ENCODE measurements around the gene GALK1. TPM values are rescaled to one million over a fixed set of nuclear protein-coding genes. Genes with fewer than 3 reads are reported as not detected.
"Not testable (repeated sequence)": the region's sequence is repeated elsewhere in the genome, so short reads cannot be mapped to it uniquely, and the experiment has no call there.

Gene GALK1
- polyA plus RNA-seq, 1 donor (not counting 4 experiments of a cell fraction or from before 2014, with no cell fraction given): 1.3 TPM

GRCh38 chr17:75778861-75779249, 13.9 kb upstream of the GALK1 start:
- Histone ChIP-seq H3K9me3 (ENCODE audit: control insufficient read depth, low read depth, low read length) (no peaks in the 10 kb centered on the region), H3K27me3 (ENCODE audit: control insufficient read depth, extremely low read depth, insufficient read depth, low read length) (no peaks in the 10 kb centered on the region), H3K4me3 (ENCODE audit: control insufficient read depth in 2 of 3, extremely low read depth in 1 of 3, insufficient read depth in 2 of 3, low read depth in 1 of 3, low read length in 3 of 3) (peak overlapping the region; percentile 80 to 82 (median 81)), H3K79me2 (ENCODE audit: control insufficient read depth, insufficient read depth, low read length) (peaks cover 11% of the 10 kb centered on the region), H3K4me2 (ENCODE audit: control insufficient read depth, extremely low read depth, insufficient read depth, low read depth, low read length) (peak overlapping the region; percentile 83), H3K4me1 (ENCODE audit: control insufficient read depth, extremely low read depth, insufficient read depth, low read length) (peaks cover 24% of the 10 kb centered on the region), H3K9me1 (ENCODE audit: control insufficient read depth, extremely low read depth, insufficient read depth, low read length) (no peaks in the 10 kb centered on the region), H2AFZ (ENCODE audit: control insufficient read depth, low read length) (no peak overlapping the region), H3K36me3 (ENCODE audit: control insufficient read depth in 2 of 2, extremely low read depth in 1 of 2, insufficient read depth in 2 of 2, low read length in 2 of 2) (peaks cover 4 to 13% of the 10 kb centered on the region in 2 experiments), H3K27ac (ENCODE audit: control insufficient read depth, insufficient read depth, low read length) (peak overlapping the region; percentile 94), H4K20me1 (ENCODE audit: control insufficient read depth, extremely low read depth, insufficient read depth, low read length) (peaks cover 24% of the 10 kb centered on the region), H3K9ac (ENCODE audit: control insufficient read depth, extremely low read depth, insufficient read depth, low read length) (peak overlapping the region; percentile 94)
- dilution Hi-C loops (cut with MboI; ENCODE audit: extremely low pct_ligation_motif_present, low sequenced_read_pairs): no loop called here
- FAIRE-seq (no peak), DNase-seq (ENCODE audit: low read depth, low spot score) (no peak)
- TF ChIP-seq CTCF (optimal IDR thresholded peaks at IDR 0.05 in 1 of 3, IDR thresholded peaks at IDR 0.05 in 1 of 3, conservative IDR thresholded peaks at IDR 0.05 in 1 of 3; ENCODE audit: extremely low read depth in 1 of 3, insufficient read depth in 2 of 3, low read length in 3 of 3): peak; percentile 51 to 76 (median 62)
- no peak for TF ChIP-seq EZH2 (IDR thresholded peaks at IDR 0.05; ENCODE audit: low read length)

GRCh38 chr17:75778066-75778860, 13.3 kb upstream of the GALK1 start:
- peaks cover 19% of the 10 kb centered on the region for H3K4me1 ChIP-seq (ENCODE audit: control insufficient read depth, extremely low read depth, insufficient read depth, low read length)
- dilution Hi-C loops (cut with MboI; ENCODE audit: extremely low pct_ligation_motif_present, low sequenced_read_pairs): not testable (repeated sequence)

More at GRCh38 chr17:75778066-75778860, 13.3 kb upstream of the GALK1 start:
- H3K36me3 ChIP-seq (ENCODE audit: control insufficient read depth in 2 of 2, extremely low read depth in 1 of 2, insufficient read depth in 2 of 2, low read length in 2 of 2): peaks cover 4 to 13% of the 10 kb centered on the region in 2 experiments
- peaks cover 24% of the 10 kb centered on the region for H4K20me1 ChIP-seq (ENCODE audit: control insufficient read depth, extremely low read depth, insufficient read depth, low read length)
- not testable (repeated sequence) for DNase-seq (ENCODE audit: low read depth, low spot score); H3K9me1 ChIP-seq (ENCODE audit: control insufficient read depth, extremely low read depth, insufficient read depth, low read length); FAIRE-seq; H3K27me3 ChIP-seq (ENCODE audit: control insufficient read depth, extremely low read depth, insufficient read depth, low read length); H3K9me3 ChIP-seq (ENCODE audit: control insufficient read depth, low read depth, low read length); H2AFZ ChIP-seq (ENCODE audit: control insufficient read depth, low read length)
- peak overlapping the region; percentile 94 for H3K9ac ChIP-seq (ENCODE audit: control insufficient read depth, extremely low read depth, insufficient read depth, low read length)
- peaks cover 11% of the 10 kb centered on the region for H3K79me2 ChIP-seq (ENCODE audit: control insufficient read depth, insufficient read depth, low read length)
- H3K27ac ChIP-seq (ENCODE audit: control insufficient read depth, insufficient read depth, low read length): peak overlapping the region; percentile 94
- peak overlapping the region; percentile 83 for H3K4me2 ChIP-seq (ENCODE audit: control insufficient read depth, extremely low read depth, insufficient read depth, low read depth, low read length)
- H3K4me3 ChIP-seq (ENCODE audit: control insufficient read depth in 2 of 3, extremely low read depth in 1 of 3, insufficient read depth in 2 of 3, low read depth in 1 of 3, low read length in 3 of 3): peak overlapping the region; percentile 80 to 82 (median 81)
